Measurements from ENCODE around the gene TIMM22. TPM values are rescaled to one million over a fixed set of nuclear protein-coding genes. Genes with fewer than 3 reads are reported as not detected.

Gene TIMM22
- total RNA-seq, 3 donors from 2014 or later (not counting 1 experiment from before 2014, with no cell fraction given), result 7.8 to 11.3 (median 8.9) TPM

DNA sequence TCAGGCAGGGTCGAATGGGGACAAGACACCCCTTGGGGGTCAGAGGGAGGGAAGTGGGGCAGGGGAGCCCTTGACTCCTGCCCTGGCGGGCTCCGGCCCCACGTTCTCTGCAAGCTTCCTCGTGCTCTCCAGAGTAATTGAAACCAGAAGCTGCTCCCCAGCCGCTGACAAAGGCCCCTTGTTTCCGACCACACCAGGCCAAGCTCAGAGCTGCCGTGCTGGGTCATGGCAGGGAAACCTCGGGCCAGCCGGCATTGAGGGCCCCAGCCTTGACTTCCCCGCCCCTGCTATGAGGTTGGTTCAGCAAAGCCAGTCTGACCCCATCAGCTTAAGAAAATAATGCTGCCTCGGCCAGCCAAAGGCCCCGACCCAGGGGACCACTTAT is 43.3 kb downstream of the TIMM22 start:
- Mint-ChIP-seq H3K36me3 (no peaks in the 10 kb centered on the region), H3K4me1 (peaks cover 22 to 41% of the 10 kb centered on the region in 2 donors), H3K4me3 (no peak overlapping the region), H3K27ac (peak overlapping the region in 1 of 2 donors; percentile 58), H3K27me3 (ENCODE audit: low read depth in 2 of 2) (no peaks in the 10 kb centered on the region), H3K9me3 (no peaks in the 10 kb centered on the region)
- ATAC-seq, result peak in 1 of 3 donors; percentile 3
- intact Hi-C loops (cut with micrococcal nuclease), result no loop called here
- Histone ChIP-seq H3K4me1 (ENCODE audit: control insufficient read depth, insufficient read depth, low read length) (peaks cover 25% of the 10 kb centered on the region), H3K27me3 (ENCODE audit: control insufficient read depth, insufficient read depth, low read length) (no peaks in the 10 kb centered on the region), H3K27ac (ENCODE audit: low read length) (no peak overlapping the region), H3K9me3 (ENCODE audit: control insufficient read depth, insufficient read depth, low read length) (no peaks in the 10 kb centered on the region), H3K4me3 (ENCODE audit: low read length) (no peak overlapping the region), H3K36me3 (ENCODE audit: control insufficient read depth, insufficient read depth, low read length) (peaks cover 9% of the 10 kb centered on the region)
- TF ChIP-seq, protein P1, sequence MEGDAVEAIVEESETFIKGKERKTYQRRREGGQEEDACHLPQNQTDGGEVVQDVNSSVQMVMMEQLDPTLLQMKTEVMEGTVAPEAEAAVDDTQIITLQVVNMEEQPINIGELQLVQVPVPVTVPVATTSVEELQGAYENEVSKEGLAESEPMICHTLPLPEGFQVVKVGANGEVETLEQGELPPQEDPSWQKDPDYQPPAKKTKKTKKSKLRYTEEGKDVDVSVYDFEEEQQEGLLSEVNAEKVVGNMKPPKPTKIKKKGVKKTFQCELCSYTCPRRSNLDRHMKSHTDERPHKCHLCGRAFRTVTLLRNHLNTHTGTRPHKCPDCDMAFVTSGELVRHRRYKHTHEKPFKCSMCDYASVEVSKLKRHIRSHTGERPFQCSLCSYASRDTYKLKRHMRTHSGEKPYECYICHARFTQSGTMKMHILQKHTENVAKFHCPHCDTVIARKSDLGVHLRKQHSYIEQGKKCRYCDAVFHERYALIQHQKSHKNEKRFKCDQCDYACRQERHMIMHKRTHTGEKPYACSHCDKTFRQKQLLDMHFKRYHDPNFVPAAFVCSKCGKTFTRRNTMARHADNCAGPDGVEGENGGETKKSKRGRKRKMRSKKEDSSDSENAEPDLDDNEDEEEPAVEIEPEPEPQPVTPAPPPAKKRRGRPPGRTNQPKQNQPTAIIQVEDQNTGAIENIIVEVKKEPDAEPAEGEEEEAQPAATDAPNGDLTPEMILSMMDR (IDR thresholded peaks at IDR 0.05), result no peak
- no peak for DNase-seq
- WGBS (ENCODE audit: insufficient coverage), result 64% methylated on average over 13 of the region's 13 CpGs

DNA sequence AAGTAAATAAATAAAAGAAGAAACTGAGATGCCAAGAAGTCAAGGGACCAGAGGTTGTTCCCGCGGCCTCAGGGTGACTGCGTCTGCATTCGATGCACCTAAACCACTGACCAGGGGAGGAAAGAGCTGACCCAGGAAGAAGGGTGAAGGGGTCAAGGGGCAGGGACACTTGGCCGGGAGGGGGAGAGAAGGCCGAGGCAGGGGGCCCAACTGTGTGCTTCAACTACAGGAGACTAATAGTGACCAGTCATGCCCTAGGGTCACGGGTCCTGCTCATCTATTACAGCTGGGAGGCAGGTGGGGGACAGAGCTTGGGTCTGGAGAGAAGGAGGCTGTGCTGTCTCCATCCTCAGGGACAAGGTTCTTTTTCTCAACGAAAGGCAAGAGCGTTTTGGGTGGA is 44.8 kb downstream of the TIMM22 start:
- Mint-ChIP-seq H3K27me3 (ENCODE audit: low read depth in 2 of 2) (no peaks in the 10 kb centered on the region), H3K4me1 (peaks cover 19 to 39% of the 10 kb centered on the region in 2 donors)
- intact Hi-C loops (cut with micrococcal nuclease), result no loop called here

DNA sequence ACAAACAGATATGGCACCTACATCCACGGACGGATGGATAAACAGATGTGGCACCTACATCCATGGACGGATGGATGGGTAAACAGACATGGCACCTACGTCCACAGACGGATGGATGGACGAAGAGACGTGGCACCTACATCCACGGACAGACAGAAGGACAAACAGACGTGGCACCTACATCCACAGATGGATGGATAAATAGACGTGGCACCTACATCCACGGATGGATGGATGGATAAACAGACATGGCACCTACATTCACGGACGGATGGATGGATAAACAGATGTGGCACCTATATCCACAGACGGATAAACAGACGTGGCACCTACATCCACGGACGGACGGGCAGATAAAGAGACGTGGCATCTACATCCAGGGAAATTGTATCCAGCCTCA is 45.6 kb downstream of the TIMM22 start:
- H3K36me3 ChIP-seq (ENCODE audit: control insufficient read depth, insufficient read depth, low read length), result peaks cover 12% of the 10 kb centered on the region
- H3K27ac Mint-ChIP-seq, result no peak overlapping the region

More for the DNA sequence above, 44.8 kb downstream of the TIMM22 start:
- WGBS (ENCODE audit: insufficient coverage), result 95% methylated on average over 9 of the region's 9 CpGs
- TF ChIP-seq, protein P1 (IDR thresholded peaks at IDR 0.05), result no peak
- ATAC-seq, result no peak
- H3K36me3 ChIP-seq (ENCODE audit: control insufficient read depth, insufficient read depth, low read length), result peaks cover 9% of the 10 kb centered on the region
- no peaks in the 10 kb centered on the region for H3K9me3 ChIP-seq (ENCODE audit: control insufficient read depth, insufficient read depth, low read length)
- H3K36me3 Mint-ChIP-seq, result no peaks in the 10 kb centered on the region
- H3K27ac ChIP-seq (ENCODE audit: low read length), result no peak overlapping the region
- peaks cover 22% of the 10 kb centered on the region for H3K4me1 ChIP-seq (ENCODE audit: control insufficient read depth, insufficient read depth, low read length)
- H3K9me3 Mint-ChIP-seq, result no peaks in the 10 kb centered on the region
- no peak for DNase-seq
- no peak overlapping the region for H3K4me3 ChIP-seq (ENCODE audit: low read length)
- no peak overlapping the region for H3K4me3 Mint-ChIP-seq
- H3K27ac Mint-ChIP-seq, result no peak overlapping the region
- no peaks in the 10 kb centered on the region for H3K27me3 ChIP-seq (ENCODE audit: control insufficient read depth, insufficient read depth, low read length)

More for the DNA sequence above, 45.6 kb downstream of the TIMM22 start:
- intact Hi-C loops (cut with micrococcal nuclease), result no loop called here
- Histone ChIP-seq H3K9me3 (ENCODE audit: control insufficient read depth, insufficient read depth, low read length) (no peaks in the 10 kb centered on the region), H3K27ac (ENCODE audit: low read length) (no peak overlapping the region), H3K4me1 (ENCODE audit: control insufficient read depth, insufficient read depth, low read length) (peaks cover 17% of the 10 kb centered on the region), H3K4me3 (ENCODE audit: low read length) (no peak overlapping the region), H3K27me3 (ENCODE audit: control insufficient read depth, insufficient read depth, low read length) (no peaks in the 10 kb centered on the region)
- ATAC-seq, result no peak
- no peak overlapping the region for H3K4me3 Mint-ChIP-seq
- TF ChIP-seq, protein P1 (IDR thresholded peaks at IDR 0.05), result no peak
- H3K27me3 Mint-ChIP-seq (ENCODE audit: low read depth in 2 of 2), result no peaks in the 10 kb centered on the region
- H3K36me3 Mint-ChIP-seq, result no peaks in the 10 kb centered on the region
- H3K9me3 Mint-ChIP-seq, result no peaks in the 10 kb centered on the region
- 98% methylated on average over 19 of the region's 19 CpGs for WGBS (ENCODE audit: insufficient coverage)
- H3K4me1 Mint-ChIP-seq, result peaks cover 18 to 33% of the 10 kb centered on the region in 2 donors
- no peak for DNase-seq

All from natural killer cell (primary cell).